HL-60 (cell line): Measurements from ENCODE around the gene TMEM192.

Source experiments
- DNase-seq, 2 experiments: peaks; one replicate each; pipeline ENCODE4 v3.0.0-alpha.2; 2010 to 2020; ENCODE audit warnings: low read depth in 1 of 2, low spot score in 1 of 2
- H3K27ac ChIP-seq: fragments of 250-450 bp; sonication (Bioruptor Pico); replicated peaks from 2 replicates; pipeline ENCODE4 v1.5.1; 2020; ENCODE audit warnings: mild to moderate bottlenecking, moderate library complexity
- H3K27me3 ChIP-seq: fragments of 250-450 bp; sonication (Bioruptor Pico); 2 replicates; pipeline ENCODE4 v1.5.1; 2021; ENCODE audit warnings: mild to moderate bottlenecking, moderate library complexity; ENCODE audit not compliant: insufficient read depth, poor library complexity, severe bottlenecking
- H3K4me3 ChIP-seq: replicated peaks from 2 replicates; pipeline ENCODE4 v1.5.1; 2011; ENCODE audit warnings: mild to moderate bottlenecking, control low read depth, low read length; ENCODE audit not compliant: insufficient read depth
- GABPA ChIP-seq: IDR thresholded peaks from 2 replicates; pipeline ENCODE4 v1.6.1; 2012; ENCODE audit warnings: low read depth
- POLR2AphosphoS5 ChIP-seq: IDR thresholded peaks from 2 replicates; pipeline ENCODE4 v1.6.1; 2012; ENCODE audit warnings: low read depth
- SPI1 ChIP-seq: IDR thresholded peaks from 2 replicates; pipeline ENCODE4 v1.6.1; 2012; ENCODE audit warnings: low read depth, mild to moderate bottlenecking, borderline replicate concordance
- TF ChIP-seq, protein P1 (sequence below): IDR thresholded peaks from one replicate; pipeline ENCODE4 v1.5.1; 2011; ENCODE audit warnings: low read length, control low read depth, inconsistent platforms; ENCODE audit not compliant: insufficient read depth
- TF ChIP-seq, protein P2 (sequence below): IDR thresholded peaks from 2 replicates; pipeline ENCODE4 v1.6.1; 2012; ENCODE audit warnings: low read depth; ENCODE audit not compliant: insufficient replicate concordance

TMEM192 gene

DNA sequence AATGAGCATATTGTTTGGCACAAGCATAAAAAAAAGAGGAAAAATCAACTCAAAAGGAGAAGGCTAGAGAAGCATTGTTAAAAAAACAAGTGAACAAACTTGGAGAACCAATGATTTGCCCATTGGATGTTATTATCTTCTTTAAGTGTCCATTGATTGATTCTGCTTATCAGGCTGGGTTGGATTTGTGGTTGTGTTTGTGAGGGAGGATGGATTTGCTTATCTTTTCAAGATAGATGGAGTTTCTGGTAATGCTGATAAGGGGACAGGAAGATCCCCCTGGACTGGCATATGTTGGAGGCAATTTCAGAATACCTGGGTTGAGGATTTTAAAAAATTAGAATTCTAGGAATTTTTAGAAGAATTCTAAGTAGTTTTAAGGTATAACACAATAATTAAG lies 41.8 kb upstream of the TMEM192 start:
- Histone ChIP-seq H3K4me3 (no peak overlapping the region), H3K27me3 (no peaks in the 10 kb centered on the region), H3K27ac (no peak overlapping the region)
- TF ChIP-seq POLR2AphosphoS5, result no peak
- no peak for DNase-seq

DNA sequence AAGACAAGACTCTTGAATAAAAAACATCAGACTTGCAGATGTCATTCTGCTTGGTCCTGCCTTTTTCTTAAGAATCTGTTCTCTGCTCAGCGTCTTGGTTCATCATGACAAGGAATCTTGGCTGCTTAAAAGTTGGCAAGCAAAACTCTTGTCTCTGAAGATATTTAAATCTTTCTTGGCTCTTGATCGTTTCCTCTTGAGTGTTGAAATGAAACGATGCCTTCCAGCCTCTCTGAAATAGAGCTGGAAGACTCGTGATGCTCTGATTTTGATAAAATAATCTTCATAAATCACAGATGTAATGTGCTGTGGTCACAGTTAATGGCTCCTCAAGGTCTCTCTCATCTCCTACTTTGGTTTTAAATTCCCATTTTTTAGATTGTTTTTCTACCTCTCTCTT lies 39.9 kb upstream of the TMEM192 start:
- no peak for DNase-seq
- Histone ChIP-seq H3K27ac (no peak overlapping the region), H3K27me3 (no peaks in the 10 kb centered on the region), H3K4me3 (no peak overlapping the region)
- TF ChIP-seq, protein P1, sequence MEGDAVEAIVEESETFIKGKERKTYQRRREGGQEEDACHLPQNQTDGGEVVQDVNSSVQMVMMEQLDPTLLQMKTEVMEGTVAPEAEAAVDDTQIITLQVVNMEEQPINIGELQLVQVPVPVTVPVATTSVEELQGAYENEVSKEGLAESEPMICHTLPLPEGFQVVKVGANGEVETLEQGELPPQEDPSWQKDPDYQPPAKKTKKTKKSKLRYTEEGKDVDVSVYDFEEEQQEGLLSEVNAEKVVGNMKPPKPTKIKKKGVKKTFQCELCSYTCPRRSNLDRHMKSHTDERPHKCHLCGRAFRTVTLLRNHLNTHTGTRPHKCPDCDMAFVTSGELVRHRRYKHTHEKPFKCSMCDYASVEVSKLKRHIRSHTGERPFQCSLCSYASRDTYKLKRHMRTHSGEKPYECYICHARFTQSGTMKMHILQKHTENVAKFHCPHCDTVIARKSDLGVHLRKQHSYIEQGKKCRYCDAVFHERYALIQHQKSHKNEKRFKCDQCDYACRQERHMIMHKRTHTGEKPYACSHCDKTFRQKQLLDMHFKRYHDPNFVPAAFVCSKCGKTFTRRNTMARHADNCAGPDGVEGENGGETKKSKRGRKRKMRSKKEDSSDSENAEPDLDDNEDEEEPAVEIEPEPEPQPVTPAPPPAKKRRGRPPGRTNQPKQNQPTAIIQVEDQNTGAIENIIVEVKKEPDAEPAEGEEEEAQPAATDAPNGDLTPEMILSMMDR, result no peak
- TF ChIP-seq POLR2AphosphoS5, result no peak
- no peak for TF ChIP-seq SPI1
- TF ChIP-seq, protein P2, sequence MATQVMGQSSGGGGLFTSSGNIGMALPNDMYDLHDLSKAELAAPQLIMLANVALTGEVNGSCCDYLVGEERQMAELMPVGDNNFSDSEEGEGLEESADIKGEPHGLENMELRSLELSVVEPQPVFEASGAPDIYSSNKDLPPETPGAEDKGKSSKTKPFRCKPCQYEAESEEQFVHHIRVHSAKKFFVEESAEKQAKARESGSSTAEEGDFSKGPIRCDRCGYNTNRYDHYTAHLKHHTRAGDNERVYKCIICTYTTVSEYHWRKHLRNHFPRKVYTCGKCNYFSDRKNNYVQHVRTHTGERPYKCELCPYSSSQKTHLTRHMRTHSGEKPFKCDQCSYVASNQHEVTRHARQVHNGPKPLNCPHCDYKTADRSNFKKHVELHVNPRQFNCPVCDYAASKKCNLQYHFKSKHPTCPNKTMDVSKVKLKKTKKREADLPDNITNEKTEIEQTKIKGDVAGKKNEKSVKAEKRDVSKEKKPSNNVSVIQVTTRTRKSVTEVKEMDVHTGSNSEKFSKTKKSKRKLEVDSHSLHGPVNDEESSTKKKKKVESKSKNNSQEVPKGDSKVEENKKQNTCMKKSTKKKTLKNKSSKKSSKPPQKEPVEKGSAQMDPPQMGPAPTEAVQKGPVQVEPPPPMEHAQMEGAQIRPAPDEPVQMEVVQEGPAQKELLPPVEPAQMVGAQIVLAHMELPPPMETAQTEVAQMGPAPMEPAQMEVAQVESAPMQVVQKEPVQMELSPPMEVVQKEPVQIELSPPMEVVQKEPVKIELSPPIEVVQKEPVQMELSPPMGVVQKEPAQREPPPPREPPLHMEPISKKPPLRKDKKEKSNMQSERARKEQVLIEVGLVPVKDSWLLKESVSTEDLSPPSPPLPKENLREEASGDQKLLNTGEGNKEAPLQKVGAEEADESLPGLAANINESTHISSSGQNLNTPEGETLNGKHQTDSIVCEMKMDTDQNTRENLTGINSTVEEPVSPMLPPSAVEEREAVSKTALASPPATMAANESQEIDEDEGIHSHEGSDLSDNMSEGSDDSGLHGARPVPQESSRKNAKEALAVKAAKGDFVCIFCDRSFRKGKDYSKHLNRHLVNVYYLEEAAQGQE, result no peak
- no peak for TF ChIP-seq GABPA

DNA sequence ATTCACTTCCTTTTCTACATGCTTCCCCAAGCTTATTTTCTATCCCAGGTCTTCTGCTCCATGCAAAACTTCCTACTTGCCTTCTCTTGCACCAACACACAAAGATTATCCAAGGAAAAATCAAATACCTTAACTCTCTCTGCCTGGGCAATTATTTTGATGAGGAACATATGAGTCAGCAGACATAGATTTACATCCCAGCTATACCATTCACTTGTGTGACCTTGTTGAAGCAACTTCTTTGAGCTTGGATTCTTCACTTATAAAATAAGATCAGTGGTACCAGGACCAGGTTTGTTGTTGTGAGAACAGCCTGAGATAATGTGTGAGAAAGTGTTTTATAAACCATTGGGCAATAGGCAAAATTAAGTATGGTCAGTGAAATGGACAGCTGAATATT lies 39.1 kb upstream of the TMEM192 start:
- no peak for DNase-seq
- no peak overlapping the region for H3K27ac ChIP-seq
- no peaks in the 10 kb centered on the region for H3K27me3 ChIP-seq
- TF ChIP-seq, protein P2, result no peak
- TF ChIP-seq, protein P1, result no peak
- TF ChIP-seq SPI1 (no peak), GABPA (no peak), POLR2AphosphoS5 (no peak)
- no peak overlapping the region for H3K4me3 ChIP-seq

DNA sequence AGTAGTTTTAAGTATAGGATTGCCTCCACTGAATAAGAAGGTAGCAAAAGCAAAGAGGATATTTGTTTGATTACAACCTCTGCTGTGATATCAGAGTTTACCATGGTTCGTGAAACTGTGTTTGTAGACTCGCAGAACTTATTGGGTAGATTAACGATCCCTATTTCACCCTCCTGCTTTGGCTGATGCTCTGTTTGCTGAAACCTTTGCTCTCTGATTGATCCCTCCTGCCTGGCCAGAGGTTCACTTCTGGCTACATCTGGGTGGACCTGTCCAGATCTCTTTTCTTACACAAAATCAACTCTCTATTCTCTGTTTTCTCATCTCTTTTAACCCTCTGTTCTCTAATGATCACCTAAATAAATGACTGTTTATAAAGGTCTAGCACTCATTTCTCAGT lies 37.9 kb upstream of the TMEM192 start:
- no peaks in the 10 kb centered on the region for H3K27me3 ChIP-seq
- TF ChIP-seq, protein P2, result no peak
- TF ChIP-seq SPI1 (no peak), POLR2AphosphoS5 (no peak), GABPA (no peak)
- TF ChIP-seq, protein P1, result no peak
- DNase-seq, result no peak
- H3K27ac ChIP-seq, result no peak overlapping the region
- no peak overlapping the region for H3K4me3 ChIP-seq
